Endodermal cell (in vitro differentiated cells): Measurements from ENCODE around the gene RPL18. TPM values are rescaled to one million over a fixed set of nuclear protein-coding genes. Genes with fewer than 3 reads are reported as not detected.

ENCODE experiments used
- DNase-seq: peaks from one replicate; pipeline ENCODE4 v3.0.0-alpha.2; 2017
- H3K27ac ChIP-seq: 2 replicates; pipeline ENCODE4 v1.5.1; 2013; ENCODE audit warnings: mild to moderate bottlenecking, low read depth, low read length, moderate library complexity
- H3K27me3 ChIP-seq: 2 replicates; pipeline ENCODE4 v1.6.1; 2013; ENCODE audit warnings: mild to moderate bottlenecking, low read length, moderate library complexity; ENCODE audit not compliant: insufficient read depth, control insufficient read depth, poor library complexity, severe bottlenecking
- H3K36me3 ChIP-seq: 2 replicates; pipeline ENCODE4 v1.7.0; 2013; ENCODE audit warnings: mild to moderate bottlenecking, low read length, moderate library complexity; ENCODE audit not compliant: control insufficient read depth, insufficient read depth
- H3K4me1 ChIP-seq: one replicate; pipeline ENCODE4 v1.7.0; 2013; ENCODE audit warnings: low read length; ENCODE audit not compliant: control insufficient read depth, insufficient read depth
- H3K4me3 ChIP-seq: 2 replicates; pipeline ENCODE4 v1.5.1; 2013; ENCODE audit warnings: mild to moderate bottlenecking, low read length, moderate library complexity
- H3K9ac ChIP-seq: 2 replicates; pipeline ENCODE4 v1.6.1; 2013; ENCODE audit warnings: mild to moderate bottlenecking, low read length, moderate library complexity; ENCODE audit not compliant: poor library complexity, severe bottlenecking; ENCODE audit errors: extremely low read depth
- H3K9me3 ChIP-seq: 2 replicates; pipeline ENCODE4 v1.6.1; 2013; ENCODE audit warnings: mild to moderate bottlenecking, low read length, moderate library complexity; ENCODE audit not compliant: control insufficient read depth
- H3K27ac Mint-ChIP-seq: 2 replicates; pipeline ENCODE4 v1.8.0; 2020; ENCODE audit warnings: mixed read lengths
- H3K27me3 Mint-ChIP-seq: 2 replicates; pipeline ENCODE4 v1.8.0; 2021; ENCODE audit warnings: mild to moderate bottlenecking, mixed read lengths; ENCODE audit not compliant: insufficient read depth
- H3K36me3 Mint-ChIP-seq: 2 replicates; pipeline ENCODE4 v1.8.0; 2020; ENCODE audit warnings: low read depth, mixed read lengths
- H3K4me1 Mint-ChIP-seq: 2 replicates; pipeline ENCODE4 v1.8.0; 2020; ENCODE audit warnings: mixed read lengths
- H3K4me3 Mint-ChIP-seq: 2 replicates; pipeline ENCODE4 v1.8.0; 2020; ENCODE audit warnings: mild to moderate bottlenecking, moderate library complexity, mixed read lengths
- H3K9me3 Mint-ChIP-seq: 2 replicates; pipeline ENCODE4 v1.8.0; 2020; ENCODE audit warnings: mild to moderate bottlenecking, mixed read lengths
- WGBS, 2 experiments: methylation state at CpG; one replicate each; pipeline versions ENCODE4 v1.1.5 to v1.1.7; 2013; ENCODE audit warnings: missing lambda C conversion rate in 2 of 2, mixed read lengths in 1 of 2; ENCODE audit not compliant: insufficient coverage in 1 of 2, insufficient read length in 1 of 2; 5-methylcytosine and 5-hydroxymethylcytosine counted together
- total RNA-seq, 2 donors: library from RNA; stranded (reverse); fragmentation: NEBNext Ultra II Directional in 1 of 2; extraction: Animal tissue kit (Norgen Biotek cat#: 25700) in 1 of 2; gene quantifications; 2 replicates in 1 of 2; 3 replicates in 1 of 2; pipeline ENCODE4 v1.2.1, GENCODE V29; 2021
- TF ChIP-seq, protein P1 (sequence below): fragments of 200-600 bp; sonication (generic); conservative IDR thresholded peaks from 2 replicates; pipeline ENCODE4 v1.5.0; 2021; ENCODE audit warnings: antibody characterized with exemption, mild to moderate bottlenecking

RPL18 gene
- total RNA-seq, 2 donors from 2014 or later = 1,531 to 1,574 TPM

DNA sequence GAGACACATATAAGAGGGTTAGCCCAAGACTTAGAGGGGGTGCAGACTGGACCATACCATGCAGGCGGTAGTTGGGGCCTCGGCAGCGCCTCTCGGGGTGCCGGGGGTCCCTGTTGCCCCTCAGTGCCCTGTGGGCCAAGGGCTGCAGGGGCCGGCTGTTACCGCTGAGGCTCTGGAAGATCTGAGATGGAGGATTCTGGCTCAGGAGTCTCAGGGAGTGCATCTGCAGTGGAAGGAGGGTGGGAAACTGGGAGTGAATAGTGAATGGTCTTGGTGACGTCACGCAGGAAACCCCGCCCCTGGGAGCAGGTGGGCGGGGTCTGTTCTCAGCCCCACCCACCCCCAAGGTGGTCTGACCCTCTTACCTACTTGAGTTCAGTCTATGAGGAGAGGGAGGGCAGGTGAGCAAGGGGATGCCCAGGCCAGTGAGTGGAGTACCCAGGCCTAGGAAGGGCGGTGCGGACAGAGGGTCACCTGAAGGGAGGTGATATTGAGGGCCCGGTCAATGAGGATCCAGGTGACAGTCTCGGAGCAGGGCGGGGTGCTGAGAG lies 19.9 kb upstream of the RPL18 start:
- 82 to 92% methylated on average over 13 to 16 of the region's 16 CpGs for WGBS, 2 experiments
- Mint-ChIP-seq H3K4me3 (peak overlapping the region; percentile 9), H3K4me1 (peaks cover 18% of the 10 kb centered on the region), H3K27me3 (peaks cover 49% of the 10 kb centered on the region), H3K9me3 (peaks cover 2% of the 10 kb centered on the region), H3K27ac (peak overlapping the region; percentile 77), H3K36me3 (peaks cover 25% of the 10 kb centered on the region)
- no peaks in the 10 kb centered on the region for H3K9me3 ChIP-seq
- TF ChIP-seq, protein P1, sequence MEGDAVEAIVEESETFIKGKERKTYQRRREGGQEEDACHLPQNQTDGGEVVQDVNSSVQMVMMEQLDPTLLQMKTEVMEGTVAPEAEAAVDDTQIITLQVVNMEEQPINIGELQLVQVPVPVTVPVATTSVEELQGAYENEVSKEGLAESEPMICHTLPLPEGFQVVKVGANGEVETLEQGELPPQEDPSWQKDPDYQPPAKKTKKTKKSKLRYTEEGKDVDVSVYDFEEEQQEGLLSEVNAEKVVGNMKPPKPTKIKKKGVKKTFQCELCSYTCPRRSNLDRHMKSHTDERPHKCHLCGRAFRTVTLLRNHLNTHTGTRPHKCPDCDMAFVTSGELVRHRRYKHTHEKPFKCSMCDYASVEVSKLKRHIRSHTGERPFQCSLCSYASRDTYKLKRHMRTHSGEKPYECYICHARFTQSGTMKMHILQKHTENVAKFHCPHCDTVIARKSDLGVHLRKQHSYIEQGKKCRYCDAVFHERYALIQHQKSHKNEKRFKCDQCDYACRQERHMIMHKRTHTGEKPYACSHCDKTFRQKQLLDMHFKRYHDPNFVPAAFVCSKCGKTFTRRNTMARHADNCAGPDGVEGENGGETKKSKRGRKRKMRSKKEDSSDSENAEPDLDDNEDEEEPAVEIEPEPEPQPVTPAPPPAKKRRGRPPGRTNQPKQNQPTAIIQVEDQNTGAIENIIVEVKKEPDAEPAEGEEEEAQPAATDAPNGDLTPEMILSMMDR = no peak
- no peak overlapping the region for H3K9ac ChIP-seq
- H3K36me3 ChIP-seq = no peaks in the 10 kb centered on the region
- H3K27ac ChIP-seq = no peak overlapping the region
- peak; percentile 89 for DNase-seq
- H3K4me3 ChIP-seq = no peak overlapping the region
- H3K4me1 ChIP-seq = peaks cover 3% of the 10 kb centered on the region
- H3K27me3 ChIP-seq = peaks cover 11% of the 10 kb centered on the region

DNA sequence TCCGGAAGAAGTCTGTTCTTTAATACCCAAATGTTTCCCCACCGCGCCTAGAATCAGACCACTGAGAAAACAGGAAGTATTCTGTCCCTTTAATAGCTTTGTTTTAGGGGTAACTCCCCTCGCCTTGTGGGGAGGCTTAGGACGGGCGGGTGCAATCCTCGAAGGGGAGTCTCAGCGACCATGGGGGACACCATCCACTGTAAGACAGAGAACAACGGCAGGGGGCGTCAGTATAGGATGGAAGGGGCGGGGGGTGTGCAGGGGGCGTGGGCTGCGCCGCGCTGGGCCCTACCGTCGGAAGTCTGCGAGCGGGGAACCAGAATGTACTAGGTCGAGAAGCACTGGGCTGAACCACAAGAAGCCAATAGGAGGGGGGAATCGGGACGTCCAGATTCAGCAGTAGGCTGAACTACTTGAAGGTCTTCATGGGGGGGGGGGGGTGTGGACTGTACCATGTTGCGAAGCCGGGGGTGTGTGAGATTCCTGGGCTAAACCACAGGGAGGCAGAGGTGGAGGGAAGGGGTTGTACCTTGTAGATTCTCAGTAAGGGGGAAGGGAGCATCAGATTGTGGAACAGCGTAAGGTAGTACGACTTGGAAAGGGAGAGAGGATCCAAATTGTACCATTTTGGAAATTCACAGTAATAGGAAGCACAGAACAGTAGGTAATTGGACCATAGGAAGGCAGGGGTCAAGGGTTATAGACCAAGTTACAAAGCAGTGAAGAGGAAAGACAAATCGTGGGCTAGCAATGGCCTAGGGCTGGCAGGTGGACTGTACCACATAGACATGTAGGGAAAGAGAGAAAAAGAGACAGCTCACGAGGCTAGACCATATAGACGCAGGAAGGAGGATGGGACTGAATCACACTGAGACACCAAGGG lies 19.2 kb upstream of the RPL18 start:
- Histone ChIP-seq H3K27me3 (peaks cover 11% of the 10 kb centered on the region), H3K9me3 (no peaks in the 10 kb centered on the region), H3K27ac (peak overlapping the region; percentile 95), H3K4me1 (peaks cover 4% of the 10 kb centered on the region), H3K36me3 (no peaks in the 10 kb centered on the region), H3K4me3 (peak overlapping the region; percentile 80), H3K9ac (peak overlapping the region; percentile 20)
- Mint-ChIP-seq H3K4me1 (peaks cover 21% of the 10 kb centered on the region), H3K27ac (peak overlapping the region; percentile 92), H3K27me3 (peaks cover 49% of the 10 kb centered on the region), H3K36me3 (peaks cover 25% of the 10 kb centered on the region), H3K9me3 (peaks cover 2% of the 10 kb centered on the region), H3K4me3 (peak overlapping the region; percentile 61)
- TF ChIP-seq, protein P1 = peak; percentile 29
- DNase-seq = peak; percentile 96
- 21 to 27% methylated on average over 19 to 29 of the region's 29 CpGs for WGBS, 2 experiments

DNA sequence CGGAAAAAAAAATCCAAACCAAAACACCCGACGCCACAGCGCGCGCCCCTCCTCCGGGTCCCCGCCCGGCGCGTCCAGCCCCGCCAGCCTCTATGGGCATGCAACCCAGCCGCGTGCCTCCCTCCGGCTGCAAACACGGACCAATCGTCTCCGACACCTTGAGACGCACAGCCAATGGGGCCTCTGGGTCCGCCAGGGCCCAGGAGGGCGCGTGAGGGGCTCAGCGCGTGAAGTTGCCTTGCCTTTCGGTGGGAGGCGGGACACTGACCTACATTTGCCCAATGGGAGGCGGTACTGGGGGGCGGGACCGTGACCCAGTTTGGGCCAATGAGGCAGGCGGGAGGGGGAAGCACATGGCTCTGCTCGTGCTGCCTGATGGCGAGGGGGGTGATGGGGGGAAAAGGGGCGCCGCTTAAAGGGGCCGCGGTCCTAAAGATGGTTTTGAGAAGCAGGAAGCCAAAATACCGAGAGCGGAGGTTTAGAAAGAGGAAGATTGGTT lies 18.5 kb upstream of the RPL18 start:
- peaks cover 21% of the 10 kb centered on the region for H3K4me1 Mint-ChIP-seq

More for the DNA sequence above, 18.5 kb upstream of the RPL18 start:
- Mint-ChIP-seq H3K9me3 (peaks cover 2% of the 10 kb centered on the region), H3K27ac (peak overlapping the region; percentile 92), H3K27me3 (peaks cover 49% of the 10 kb centered on the region), H3K36me3 (peaks cover 20% of the 10 kb centered on the region), H3K4me3 (peak overlapping the region; percentile 61)
- Histone ChIP-seq H3K9ac (peak overlapping the region; percentile 20), H3K27ac (peak overlapping the region; percentile 95), H3K27me3 (peaks cover 11% of the 10 kb centered on the region), H3K36me3 (no peaks in the 10 kb centered on the region), H3K4me1 (peaks cover 11% of the 10 kb centered on the region), H3K9me3 (no peaks in the 10 kb centered on the region), H3K4me3 (peak overlapping the region; percentile 80)
- TF ChIP-seq, protein P1 = no peak
- WGBS, 2 experiments = 1 to 4% methylated on average over 16 to 38 of the region's 38 CpGs
- DNase-seq = peak; percentile 99
